ENCODE results near the gene TAL2.

DNA sequence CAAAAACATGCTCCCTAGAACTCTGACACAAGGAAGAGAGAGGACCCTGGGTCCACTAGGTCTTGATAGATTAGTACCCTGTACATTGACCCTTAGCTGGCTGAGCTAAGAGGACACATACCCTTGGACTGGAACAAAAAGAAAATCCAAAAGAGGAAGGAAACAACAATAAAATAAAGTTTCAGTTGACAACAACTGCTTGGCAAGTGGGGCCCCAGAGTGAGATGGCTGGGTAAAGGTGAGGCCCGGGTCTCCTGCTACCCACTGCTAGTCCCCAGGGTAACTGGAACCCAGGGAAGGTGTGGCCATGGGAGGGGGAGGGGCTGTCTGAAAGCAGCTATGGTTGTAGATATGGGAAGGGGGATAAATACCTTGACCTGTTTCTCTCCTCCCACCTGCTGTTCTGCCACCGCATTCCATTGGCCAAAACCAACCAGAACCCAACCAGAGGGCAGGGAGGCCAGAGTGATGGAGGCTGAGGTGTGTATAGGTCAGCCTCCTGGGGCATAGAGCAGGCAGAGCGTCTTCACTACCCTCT, 11.7 kb downstream of the TAL2 start:
- TF ChIP-seq, protein P1, sequence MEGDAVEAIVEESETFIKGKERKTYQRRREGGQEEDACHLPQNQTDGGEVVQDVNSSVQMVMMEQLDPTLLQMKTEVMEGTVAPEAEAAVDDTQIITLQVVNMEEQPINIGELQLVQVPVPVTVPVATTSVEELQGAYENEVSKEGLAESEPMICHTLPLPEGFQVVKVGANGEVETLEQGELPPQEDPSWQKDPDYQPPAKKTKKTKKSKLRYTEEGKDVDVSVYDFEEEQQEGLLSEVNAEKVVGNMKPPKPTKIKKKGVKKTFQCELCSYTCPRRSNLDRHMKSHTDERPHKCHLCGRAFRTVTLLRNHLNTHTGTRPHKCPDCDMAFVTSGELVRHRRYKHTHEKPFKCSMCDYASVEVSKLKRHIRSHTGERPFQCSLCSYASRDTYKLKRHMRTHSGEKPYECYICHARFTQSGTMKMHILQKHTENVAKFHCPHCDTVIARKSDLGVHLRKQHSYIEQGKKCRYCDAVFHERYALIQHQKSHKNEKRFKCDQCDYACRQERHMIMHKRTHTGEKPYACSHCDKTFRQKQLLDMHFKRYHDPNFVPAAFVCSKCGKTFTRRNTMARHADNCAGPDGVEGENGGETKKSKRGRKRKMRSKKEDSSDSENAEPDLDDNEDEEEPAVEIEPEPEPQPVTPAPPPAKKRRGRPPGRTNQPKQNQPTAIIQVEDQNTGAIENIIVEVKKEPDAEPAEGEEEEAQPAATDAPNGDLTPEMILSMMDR (conservative IDR thresholded peaks at IDR 0.05; ENCODE audit: low read length) = no peak
- TF ChIP-seq EZH2phosphoT487 (IDR thresholded peaks at IDR 0.05; ENCODE audit: borderline replicate concordance, low read depth, low read length) = no peak

Data from OCI-LY7 (cell line).